Uterus (tissue), 2 donors: Measurements from ENCODE around the gene TMEM255B.

Experiments
- POLR2A ChIP-seq, 2 donors: fragments of 450-650 bp; IDR thresholded peaks; one replicate each; pipeline ENCODE4 v1.6.1; 2016; ENCODE audit warnings: antibody characterized with exemption in 2 of 2, mild to moderate bottlenecking in 1 of 2, moderate library complexity in 1 of 2
- TF ChIP-seq, protein P1 (sequence below), 4 experiments: fragments of 200-600 bp in 2 of 4; fragments of 450-650 bp in 2 of 4; sonication (generic) in 2 of 4; IDR thresholded peaks; one replicate each; pipeline ENCODE4 v1.5.1; 2016 to 2019; ENCODE audit warnings: antibody characterized with exemption in 4 of 4, mild to moderate bottlenecking in 2 of 4, moderate library complexity in 1 of 4

DNA sequence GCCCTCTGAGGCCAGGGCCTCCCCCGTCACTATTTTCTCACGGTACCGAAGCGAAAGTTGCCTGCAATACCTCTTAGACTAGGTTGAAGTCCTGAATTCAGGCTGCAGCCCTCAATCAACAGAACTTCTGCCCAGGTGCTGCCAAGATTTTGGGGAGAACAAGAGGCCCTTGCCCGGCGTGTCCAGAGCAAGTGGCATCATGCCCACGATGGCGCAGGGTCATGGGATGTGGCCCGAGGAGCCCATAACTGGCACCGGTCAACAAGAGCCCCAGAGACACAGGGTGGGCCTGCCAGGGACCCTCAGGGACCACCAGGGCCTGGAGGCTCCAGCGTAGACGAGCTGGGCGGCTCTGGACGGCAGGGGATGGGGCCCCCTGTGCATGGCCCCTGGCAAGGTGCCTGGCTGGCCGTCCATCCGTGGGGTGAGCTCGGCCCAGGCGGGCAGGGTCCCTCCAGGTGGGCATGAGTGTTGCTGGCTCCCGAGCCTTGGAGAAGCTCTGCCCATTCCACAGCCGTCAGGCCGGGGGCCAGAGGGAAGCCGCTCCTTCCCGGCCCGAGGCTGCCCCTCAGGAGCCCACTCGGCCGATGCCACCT lies 59.8 kb downstream of the TMEM255B start:
- TF ChIP-seq, protein P1, sequence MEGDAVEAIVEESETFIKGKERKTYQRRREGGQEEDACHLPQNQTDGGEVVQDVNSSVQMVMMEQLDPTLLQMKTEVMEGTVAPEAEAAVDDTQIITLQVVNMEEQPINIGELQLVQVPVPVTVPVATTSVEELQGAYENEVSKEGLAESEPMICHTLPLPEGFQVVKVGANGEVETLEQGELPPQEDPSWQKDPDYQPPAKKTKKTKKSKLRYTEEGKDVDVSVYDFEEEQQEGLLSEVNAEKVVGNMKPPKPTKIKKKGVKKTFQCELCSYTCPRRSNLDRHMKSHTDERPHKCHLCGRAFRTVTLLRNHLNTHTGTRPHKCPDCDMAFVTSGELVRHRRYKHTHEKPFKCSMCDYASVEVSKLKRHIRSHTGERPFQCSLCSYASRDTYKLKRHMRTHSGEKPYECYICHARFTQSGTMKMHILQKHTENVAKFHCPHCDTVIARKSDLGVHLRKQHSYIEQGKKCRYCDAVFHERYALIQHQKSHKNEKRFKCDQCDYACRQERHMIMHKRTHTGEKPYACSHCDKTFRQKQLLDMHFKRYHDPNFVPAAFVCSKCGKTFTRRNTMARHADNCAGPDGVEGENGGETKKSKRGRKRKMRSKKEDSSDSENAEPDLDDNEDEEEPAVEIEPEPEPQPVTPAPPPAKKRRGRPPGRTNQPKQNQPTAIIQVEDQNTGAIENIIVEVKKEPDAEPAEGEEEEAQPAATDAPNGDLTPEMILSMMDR (IDR thresholded peaks at IDR 0.05): no peak
- no peak for TF ChIP-seq POLR2A (IDR thresholded peaks at IDR 0.05)
